ENCODE results near the gene C1orf94.

Gene C1orf94

GRCh38 chr1:34265396-34265795 lies 88.7 kb downstream of the C1orf94 start:
- H3K4me3 ChIP-seq (ENCODE audit: control insufficient read depth, low read depth, low read length) = no peak overlapping the region
- no peak for DNase-seq (ENCODE audit: low read depth)
- TF ChIP-seq, protein P1, sequence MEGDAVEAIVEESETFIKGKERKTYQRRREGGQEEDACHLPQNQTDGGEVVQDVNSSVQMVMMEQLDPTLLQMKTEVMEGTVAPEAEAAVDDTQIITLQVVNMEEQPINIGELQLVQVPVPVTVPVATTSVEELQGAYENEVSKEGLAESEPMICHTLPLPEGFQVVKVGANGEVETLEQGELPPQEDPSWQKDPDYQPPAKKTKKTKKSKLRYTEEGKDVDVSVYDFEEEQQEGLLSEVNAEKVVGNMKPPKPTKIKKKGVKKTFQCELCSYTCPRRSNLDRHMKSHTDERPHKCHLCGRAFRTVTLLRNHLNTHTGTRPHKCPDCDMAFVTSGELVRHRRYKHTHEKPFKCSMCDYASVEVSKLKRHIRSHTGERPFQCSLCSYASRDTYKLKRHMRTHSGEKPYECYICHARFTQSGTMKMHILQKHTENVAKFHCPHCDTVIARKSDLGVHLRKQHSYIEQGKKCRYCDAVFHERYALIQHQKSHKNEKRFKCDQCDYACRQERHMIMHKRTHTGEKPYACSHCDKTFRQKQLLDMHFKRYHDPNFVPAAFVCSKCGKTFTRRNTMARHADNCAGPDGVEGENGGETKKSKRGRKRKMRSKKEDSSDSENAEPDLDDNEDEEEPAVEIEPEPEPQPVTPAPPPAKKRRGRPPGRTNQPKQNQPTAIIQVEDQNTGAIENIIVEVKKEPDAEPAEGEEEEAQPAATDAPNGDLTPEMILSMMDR (conservative IDR thresholded peaks at IDR 0.05; ENCODE audit: control insufficient read depth, insufficient read depth, low read depth, low read length) = no peak

- no peak overlapping the region for H3K4me3 ChIP-seq (ENCODE audit: control insufficient read depth, low read depth, low read length)
- DNase-seq (ENCODE audit: low read depth) = no peak
- TF ChIP-seq, protein P1 (conservative IDR thresholded peaks at IDR 0.05; ENCODE audit: control insufficient read depth, insufficient read depth, low read depth, low read length) = no peak
Observed at GRCh38 chr1:34266127-34266951, 89.6 kb downstream of the C1orf94 start.

GRCh38 chr1:34267326-34267725 lies 90.6 kb downstream of the C1orf94 start:
- TF ChIP-seq, protein P1 (conservative IDR thresholded peaks at IDR 0.05; ENCODE audit: control insufficient read depth, insufficient read depth, low read depth, low read length) = no peak
- no peak for DNase-seq (ENCODE audit: low read depth)

DNA sequence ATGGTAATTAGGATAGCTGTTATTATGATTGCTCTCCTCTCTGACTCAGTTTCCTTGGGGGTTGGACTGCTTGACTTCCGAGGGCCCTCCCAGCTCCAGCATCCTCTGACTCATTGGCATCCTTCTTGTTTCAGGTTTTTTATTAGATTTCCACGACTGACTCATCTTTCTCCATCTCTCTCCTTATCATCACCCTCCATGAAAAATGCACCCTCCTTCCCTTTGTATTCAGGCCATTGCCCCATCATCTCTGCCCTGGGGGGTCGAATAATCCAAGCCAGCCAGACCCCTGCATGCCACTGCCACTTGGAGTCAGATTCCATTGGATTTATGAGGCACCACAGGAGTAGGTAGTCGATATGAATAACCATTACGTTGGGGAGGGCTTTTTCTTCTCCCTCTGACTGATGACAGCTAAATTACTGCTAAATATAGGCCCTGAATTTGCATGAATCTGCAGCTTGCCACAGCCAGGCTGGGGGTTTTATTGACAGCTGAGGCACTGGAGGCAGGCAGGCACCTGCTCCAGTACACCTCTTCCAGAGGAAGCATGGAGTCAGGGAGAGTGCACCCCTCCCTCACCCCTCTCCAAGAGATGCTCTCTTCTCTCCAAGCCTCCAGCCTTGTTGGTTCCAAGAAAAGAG lies 91.7 kb downstream of the C1orf94 start:
- TF ChIP-seq, protein P1 (conservative IDR thresholded peaks at IDR 0.05; ENCODE audit: control insufficient read depth, insufficient read depth, low read depth, low read length) = no peak
- H3K4me3 ChIP-seq (ENCODE audit: control insufficient read depth, low read depth, low read length) = no peak overlapping the region
- DNase-seq (ENCODE audit: low read depth) = peak; percentile 64

More at GRCh38 chr1:34267326-34267725, 90.6 kb downstream of the C1orf94 start:
- H3K4me3 ChIP-seq (ENCODE audit: control insufficient read depth, low read depth, low read length) = no peak overlapping the region

All from fibroblast of mammary gland (primary cell).